NCI-H460 (cell line): ENCODE results near the gene NFKBIZ. TPM values are rescaled to one million over a fixed set of nuclear protein-coding genes. Genes with fewer than 3 reads are reported as not detected.
"Not testable (repeated sequence)": the region's sequence is repeated elsewhere in the genome, so short reads cannot be mapped to it uniquely, and the experiment has no call there.

Experiments used
- DNase-seq: peaks from one replicate; pipeline ENCODE4 v3.0.0-alpha.2; 2016; ENCODE audit warnings: low read depth; ENCODE audit errors: extremely low read depth
- total RNA-seq: library from RNA; depleted of rRNA; stranded (reverse); fragments of >200 nt; shearing (Covaris generic); gene quantifications from 2 replicates; pipeline ENCODE4 v1.2.3, GENCODE V29; 2014

The NFKBIZ gene
- total RNA-seq, 1 experiment from 2014 or later: 4.7 TPM

DNA sequence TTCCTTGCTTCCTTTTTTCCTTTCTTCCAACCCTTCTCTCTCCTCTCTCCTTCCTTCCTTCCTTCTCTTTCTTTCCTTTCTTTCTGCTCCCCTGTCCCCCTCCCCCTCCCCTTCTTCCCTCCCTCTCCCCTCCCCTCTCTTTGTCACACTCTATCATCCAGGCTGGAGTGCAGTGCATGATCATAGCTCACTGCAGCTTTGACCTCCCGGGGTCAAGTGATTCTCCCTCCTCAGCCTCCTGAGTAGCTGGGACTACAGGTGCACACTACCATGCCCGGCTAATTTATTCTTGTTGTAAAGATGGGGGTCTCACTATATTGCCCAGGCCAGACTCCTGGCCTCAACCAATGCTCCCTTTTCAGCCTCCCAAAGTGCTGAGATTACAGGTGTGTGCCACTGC is 18.7 kb downstream of the NFKBIZ start:
- no peak for DNase-seq

DNA sequence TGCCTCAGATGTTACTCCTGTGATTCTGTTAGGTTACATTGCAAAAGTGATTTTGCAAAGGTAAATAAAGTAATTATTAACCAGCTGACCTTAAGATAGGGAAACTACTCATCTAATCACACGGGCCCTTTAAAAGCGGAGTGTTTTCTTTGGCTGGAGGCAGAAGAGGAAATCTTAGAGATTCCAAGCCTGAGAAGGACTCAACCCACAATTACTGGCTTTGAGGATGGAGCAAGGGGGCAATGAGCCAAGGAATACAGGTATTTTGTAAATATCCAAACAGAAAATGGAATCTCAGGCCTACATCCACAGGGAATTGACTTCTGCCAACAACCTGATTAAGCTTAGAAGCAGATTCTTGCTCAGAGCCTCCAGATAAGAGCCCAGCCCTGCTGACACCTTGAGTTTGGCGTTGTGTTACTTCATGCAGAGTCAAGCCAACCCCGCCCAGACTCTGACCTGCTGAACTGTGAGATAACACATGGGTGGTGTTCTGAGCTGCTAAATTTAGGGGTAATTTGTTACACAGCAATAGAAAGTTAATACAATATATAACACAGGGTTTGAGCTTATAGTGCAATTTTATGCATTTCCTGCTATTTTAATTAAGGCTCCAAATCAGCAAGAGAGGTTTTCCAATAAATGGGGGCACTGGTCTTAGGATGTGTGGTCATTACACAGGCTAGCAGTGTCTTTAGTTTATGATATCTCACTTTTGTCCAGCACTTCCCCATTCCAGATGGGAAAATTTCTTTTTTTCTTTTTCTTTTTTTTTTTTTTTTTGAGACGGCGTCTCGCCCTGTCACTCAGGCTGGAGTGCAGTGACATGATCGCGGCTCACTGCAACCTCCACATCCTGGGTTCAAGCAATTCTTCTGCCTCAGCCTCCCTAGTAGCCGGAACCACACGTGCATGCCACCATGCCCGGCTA is 19.5 kb downstream of the NFKBIZ start:
- DNase-seq: no peak

DNA sequence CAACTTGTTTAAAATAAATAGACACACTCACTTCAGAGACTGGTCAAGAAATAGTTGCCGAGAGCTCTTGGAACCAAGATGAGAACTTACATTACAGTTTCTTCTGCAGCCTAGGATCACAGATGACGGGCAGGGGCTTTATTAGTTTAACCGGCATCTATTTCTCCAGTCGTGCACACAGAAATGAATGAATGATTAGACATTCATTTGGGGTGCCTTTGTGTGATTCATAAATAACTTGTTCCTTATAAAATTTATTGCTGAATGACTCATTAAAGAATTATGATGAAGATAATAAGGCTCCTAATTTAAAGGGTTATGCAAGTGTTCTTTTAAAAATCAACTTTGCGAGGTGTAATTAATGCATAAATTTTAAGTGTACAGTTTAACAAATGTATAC is 20.8 kb downstream of the NFKBIZ start:
- no peak for DNase-seq

DNA sequence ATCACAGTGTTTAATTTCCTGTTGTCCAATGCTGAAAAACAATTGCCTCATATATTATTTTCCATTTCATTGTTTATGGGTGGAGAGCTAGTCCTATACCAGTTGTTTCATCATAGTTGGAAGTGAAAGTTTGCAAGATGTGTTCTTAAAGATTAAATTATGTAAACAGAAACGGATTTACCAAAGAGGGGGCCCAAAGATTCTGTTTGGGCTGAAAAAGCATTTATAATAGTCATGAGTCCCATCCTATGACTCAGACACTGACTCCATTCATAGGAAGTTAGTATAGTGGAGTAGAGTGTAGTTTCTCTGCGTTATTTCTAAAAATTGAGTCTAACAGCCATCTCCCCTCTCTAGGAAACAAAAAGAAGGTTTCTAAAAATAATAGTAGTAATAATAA is 24.3 kb downstream of the NFKBIZ start:
- no peak for DNase-seq

DNA sequence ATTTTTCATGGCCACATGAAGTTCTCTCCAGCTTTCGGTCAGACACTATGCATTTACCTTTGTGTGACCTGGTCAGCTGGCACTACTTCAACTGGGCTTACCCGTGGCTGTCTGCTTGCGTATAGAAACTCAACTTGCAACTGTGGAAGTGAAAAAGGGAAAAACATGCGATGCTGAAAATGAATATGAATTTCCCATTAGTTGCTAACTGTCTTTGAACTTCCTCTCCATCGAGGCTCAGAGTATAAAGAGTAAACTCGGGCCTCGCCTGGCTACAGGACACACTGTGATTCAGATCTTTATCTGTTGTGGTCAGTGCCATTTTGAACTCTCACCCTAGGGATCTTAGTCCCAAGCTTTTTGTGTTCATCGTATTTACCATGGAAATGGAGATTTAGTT is 26.8 kb downstream of the NFKBIZ start:
- DNase-seq: no peak

DNA sequence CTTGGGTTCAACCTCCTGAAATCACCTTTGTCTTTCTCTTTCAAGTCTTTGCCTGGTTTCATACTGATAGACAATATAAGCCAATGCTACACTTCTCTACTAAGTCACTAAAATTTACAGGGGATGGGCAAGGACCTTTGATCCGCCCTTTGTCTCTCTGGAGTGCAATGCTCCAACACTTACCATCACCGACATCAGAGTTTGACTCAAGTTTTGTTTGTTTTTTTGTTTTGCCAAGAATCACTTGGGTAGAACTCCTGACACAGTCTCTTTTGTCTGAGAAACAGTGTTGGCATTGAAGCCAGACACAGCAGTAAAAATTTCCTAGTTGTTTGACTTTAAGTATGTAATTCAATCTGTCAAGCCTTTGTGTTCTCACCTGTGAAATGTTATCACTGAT is 29.3 kb downstream of the NFKBIZ start:
- no peak for DNase-seq

DNA sequence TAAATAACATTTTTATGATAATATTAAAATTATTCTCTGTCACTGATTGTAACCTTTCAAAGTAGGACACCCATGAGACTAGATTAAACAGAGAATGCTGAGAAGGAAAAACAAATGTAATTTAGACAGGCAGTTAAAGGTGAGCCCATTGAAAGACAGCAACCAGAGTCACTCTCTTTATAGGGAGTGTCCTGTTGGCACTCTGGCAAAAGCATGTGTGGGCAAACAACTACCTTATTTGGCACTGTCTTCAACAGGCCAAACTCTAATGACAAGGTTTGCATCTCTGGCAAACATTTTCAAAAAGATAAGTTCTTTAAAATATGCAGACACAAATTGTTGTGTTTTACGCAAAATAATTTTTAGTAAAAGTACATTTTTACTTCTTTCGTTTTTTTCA is 29.8 kb downstream of the NFKBIZ start:
- DNase-seq: no peak

DNA sequence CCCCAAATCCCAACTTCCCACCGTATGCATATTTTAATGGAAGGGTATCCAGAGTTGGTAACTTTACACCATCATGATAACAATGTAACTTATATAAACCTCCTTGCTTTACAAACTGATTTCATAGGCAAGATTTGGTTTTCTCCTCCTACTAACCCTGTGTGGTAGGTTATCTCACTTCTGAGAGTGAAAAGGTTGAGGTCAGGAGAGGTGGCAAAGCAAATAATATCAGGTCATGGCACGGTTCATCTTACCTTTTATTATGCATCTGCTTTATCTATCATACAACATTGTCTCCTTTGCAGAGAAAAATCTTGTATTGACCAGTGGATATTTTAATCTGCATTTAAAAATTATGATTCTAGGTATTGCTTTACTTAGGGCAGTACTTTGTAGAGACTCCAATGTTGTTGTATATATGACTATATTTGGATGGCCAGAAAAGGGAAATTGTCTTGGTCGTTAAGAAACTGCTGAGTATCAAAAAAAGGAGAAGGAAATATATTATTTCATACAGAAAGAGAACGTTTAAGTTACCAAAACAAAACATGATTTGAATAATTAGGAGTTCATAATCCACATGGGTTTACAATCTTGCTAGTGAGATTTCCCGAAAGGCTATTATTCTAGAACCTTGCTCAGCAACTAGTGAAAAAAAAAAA is 30.4 kb downstream of the NFKBIZ start:
- DNase-seq: no peak

DNA sequence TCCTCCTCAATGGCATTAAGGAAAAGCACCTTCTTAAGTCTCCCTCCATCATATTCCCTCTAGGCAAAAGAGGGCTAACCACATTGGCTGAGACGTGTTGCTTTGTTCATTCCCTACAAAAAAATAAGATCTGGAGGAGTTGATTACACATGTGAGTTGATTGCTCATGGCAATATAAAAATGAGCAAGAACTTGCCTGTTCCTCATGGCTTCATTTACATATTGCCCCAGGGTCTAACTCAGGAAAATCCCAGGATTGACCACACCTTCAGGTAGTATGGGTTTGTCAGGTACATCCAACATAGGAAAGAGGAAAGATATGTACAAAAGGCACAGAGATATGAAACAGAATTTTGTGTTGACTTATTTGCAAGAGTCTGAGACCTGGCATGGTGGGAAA is 35.5 kb downstream of the NFKBIZ start:
- no peak for DNase-seq

DNA sequence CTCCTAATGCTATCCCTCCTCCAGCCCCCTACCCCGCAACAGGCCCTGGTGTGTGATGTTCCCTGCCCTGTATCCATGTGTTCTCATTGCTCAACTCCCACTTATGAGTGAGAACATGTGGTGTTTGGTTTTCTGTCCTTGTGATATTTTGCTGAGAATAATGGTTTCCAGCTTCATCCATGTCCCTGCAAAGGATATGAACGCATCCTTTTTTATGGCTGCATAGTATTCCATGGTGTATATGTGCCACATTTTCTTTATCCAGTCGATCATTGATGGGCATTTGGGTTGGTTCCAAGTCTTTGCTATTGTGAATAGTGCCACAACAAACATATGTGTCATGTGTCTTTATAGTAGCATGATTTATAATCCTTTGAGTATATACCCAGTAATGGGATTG is 36.3 kb downstream of the NFKBIZ start:
- DNase-seq: not testable (repeated sequence)

DNA sequence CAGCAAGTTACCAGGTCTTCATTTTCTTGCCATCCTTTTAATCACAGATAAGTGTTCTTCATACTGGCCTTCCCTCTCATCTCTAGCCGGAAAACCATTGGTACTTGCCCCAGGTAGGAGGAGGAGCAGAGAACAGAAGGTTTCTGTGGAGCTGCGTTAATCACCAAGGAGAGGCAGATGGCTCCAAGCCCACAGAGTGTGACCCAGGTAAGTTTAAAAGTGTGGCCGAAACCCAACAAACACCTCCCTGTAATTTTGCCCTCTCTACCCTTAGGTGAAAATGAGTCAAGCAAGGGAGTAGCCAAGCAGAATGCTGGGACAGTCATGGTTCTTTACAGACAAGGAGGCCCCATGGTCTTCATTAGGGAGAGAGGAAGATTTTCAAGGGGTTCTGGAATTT is 37.3 kb downstream of the NFKBIZ start:
- no peak for DNase-seq

DNA sequence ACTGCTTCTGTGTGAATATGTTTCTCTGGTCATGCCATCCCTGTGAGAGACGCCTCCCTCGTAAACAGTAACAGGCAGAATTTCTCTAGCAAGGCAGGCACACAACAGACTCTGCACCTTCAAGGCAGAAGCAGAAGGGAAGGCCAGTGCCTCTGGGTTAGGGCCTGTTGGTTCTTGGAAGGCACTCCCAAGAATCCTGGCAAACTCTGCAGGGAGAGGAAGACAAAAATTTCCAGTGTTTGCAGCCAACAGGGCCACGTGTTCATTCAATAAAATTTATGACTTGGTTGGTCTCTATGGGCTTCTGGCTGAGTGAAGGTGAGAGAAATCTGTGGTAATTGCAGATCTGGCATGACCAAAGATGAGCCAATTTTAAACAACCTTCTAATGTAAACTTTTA is 39.3 kb downstream of the NFKBIZ start:
- DNase-seq: no peak

DNA sequence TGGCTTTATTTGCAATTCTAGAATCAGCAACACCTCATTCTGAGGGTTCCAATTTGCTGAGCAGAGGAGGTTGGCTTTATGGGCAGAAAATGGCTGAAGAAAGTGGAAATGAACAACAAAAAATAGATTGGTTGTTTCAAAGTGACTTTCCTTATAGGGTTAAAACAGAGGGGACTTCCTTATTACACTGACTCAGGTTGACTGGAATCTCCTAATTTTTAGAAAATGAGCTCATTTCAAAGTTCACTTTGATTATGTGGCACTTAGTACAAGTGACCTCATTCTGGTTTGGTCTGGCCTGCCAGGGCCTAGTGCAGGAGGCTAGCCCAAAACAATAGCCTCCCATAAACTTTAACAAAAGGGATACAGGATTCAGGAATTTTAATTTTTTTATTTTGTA is 41.4 kb downstream of the NFKBIZ start:
- DNase-seq: no peak

DNA sequence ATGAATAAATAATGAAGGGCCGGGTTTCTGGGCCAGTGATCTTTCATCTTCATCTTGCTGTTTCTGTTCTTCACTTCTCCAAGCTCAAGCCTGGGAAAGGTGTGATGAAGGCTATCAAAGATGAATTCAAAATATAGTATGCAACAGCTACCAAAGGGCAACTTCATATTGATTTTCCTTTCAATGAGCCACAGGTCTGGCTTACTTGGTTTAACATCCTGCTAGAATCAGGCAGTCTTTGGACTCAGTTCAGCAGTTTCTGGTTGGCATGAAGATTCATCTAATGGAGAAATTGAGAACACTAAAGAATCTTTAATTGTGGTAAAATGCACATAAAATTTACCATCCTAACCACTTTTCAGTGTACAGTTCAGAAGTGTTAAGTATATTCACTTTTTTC is 43.3 kb downstream of the NFKBIZ start:
- DNase-seq: no peak

DNA sequence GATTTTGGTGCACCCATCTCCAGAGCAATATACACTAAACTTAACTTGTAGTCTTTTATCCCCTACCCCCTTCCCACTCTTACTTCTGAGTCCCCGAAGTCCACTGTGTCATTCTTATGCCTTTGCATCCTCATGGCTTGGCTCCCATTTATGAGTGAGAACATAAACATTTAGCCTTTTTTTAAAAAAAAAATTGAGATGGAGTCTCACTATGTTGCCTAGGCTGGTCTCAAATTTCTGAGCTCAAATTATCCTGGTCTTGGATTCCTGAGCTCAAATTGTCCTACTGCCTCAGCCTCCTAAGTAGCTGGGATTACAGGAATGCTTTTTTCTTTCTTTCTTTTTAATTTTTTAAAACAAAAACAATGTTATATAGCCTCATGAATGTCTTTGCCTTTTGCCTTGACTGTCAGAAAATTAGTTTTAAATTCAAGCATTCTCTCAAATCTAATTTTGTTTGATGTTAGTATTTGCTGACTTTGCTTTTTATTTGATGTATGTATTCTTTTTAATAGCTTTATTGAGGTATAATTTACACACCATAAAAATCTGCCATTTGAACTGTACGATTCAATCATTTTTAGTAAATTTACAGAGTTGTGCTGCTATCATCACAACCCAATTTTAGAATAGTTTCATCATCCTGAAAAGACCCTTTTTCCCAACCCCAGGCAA is 46.9 kb downstream of the NFKBIZ start:
- no peak for DNase-seq

DNA sequence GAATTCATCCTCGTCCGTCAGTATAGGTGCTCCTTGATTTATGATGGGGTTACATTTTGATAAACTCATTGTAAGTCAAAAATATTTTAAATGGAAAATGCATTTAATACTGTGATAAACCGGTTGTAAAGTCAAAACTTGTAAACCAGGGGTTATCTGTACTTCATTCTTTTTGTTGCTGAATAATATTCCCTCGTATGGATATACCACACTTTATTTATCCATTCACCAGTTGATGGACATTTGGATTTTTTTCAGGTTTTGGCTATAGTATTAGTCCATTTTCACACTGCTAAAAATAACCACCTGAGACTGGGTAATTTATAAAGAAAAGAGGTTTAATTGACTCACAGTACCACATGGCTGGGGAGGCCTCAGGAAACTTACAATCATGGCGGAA is 47.7 kb downstream of the NFKBIZ start:
- DNase-seq: no peak

DNA sequence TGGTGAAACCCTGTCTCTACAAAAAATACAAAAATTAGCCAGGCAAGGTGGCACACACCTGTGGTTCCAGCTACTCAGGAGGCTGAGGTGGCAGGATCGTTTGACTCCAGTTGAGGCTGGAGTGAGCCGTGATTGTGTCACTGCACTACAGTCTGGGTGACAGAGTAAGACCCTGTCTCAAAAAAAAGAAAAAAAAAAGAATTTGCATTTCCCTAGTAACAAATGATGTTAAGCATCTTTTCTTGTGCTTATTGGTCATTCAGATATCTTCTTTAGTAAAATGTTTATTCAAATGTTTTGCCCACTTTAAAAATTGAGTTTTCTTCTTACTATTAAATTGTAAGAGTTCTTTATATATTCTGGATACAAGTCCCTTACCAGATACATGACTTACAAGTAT is 48.7 kb downstream of the NFKBIZ start:
- DNase-seq: no peak

DNA sequence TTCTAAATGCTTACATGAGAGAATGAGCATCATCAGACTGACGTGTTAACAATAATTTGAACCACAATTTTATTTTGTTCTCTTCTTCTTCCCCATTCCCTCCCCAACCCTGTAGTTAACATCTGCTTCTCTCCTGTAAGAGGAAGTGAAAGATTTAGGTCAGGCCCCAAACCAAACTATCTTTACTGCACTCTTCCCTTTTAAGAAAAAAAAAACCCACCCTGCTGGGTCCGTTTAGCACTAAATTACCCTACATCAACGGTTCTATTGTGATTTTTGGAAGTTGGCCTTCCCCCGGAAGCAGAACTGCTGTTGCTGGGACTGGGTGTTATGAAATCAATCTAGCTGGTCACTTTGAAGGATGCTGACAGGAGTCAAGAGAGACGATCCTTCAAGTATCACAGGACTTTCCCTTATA is 49.4 kb downstream of the NFKBIZ start:
- DNase-seq: no peak

DNA sequence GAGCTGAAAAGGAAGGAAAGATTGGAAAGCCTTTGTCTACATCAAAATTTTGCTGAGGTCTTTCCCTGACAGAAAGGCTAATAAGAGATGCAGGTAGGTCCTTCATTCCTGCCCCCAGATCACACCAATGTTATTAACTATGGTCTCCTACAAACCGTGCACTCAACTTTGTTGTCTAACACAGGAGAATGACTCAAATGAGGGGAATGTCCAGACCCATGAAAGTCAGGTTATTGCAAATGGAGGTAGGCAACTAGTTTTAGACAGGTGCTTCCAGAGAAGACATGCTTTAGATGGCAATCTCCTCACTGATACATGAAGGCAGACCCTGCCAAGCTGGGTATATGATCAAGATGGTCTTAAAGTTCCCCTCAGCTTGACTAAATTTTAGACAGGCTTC is 51.0 kb downstream of the NFKBIZ start:
- DNase-seq: no peak

DNA sequence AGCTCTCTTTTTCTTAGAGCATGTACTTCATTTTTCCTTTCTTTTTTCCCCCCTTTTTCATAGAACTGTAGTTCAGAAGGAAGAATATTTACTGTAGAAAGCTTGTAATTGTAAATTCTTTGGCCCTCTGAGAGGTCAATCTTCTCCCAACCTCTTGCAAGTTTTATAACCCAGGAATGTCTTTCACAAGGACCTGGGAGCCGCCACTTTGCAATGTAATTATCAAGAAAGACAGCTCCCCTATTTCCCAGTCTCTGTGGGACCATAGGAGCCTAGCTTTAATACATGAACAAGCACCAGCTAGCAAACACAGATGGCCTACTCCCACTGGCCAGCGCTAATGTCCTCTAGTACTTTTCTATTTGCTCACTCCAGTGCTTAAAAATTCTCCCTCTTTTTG is 51.4 kb downstream of the NFKBIZ start:
- DNase-seq: no peak

DNA sequence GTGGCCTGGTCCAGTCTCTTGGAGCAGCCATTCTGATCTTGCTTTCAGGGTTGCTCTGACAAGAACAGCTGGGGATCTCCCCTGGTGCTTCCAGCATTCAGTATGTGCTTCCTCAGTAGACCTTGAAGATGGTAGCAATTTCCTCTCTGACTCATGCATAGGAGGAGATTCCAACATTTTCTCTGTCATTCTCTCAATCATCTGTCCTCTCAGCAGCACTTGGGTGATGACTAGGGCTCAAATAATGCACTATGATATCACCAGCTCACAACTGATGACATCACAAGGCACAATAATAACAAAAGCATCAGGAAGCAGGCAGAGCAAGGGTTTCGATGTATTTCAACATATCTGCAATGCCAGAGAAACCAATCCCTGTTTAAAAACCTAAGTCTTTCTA is 52.7 kb downstream of the NFKBIZ start:
- peak; percentile 31 for DNase-seq

DNA sequence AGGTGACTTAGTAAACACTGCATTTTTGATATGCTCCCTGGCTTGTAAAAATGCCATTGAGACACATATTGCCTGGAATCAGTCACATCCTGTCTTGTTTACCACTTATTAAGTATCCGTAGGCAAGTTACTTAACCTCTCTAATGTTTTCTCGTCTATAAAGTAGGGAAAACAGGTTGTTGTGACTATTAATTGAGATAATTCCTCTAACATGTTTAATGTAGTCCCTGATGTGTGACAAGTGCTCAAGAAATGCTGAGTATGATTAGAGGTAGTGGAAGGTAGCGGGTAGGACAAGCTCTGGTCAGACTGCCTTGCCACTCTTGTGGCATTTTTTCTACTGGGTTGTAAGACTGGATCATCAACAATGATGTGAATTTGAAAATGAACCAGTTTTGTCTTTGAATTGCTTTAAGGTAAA is 54.1 kb downstream of the NFKBIZ start:
- no peak for DNase-seq
